ENCODE data around the gene DTX4.

DTX4 gene

GRCh38 chr11:59200423-59200746 lies 28.5 kb downstream of the DTX4 start:
- Histone ChIP-seq H3K4me3 (no peak overlapping the region), H3K27ac (no peak overlapping the region), H3K36me3 (ENCODE audit: insufficient read depth, low read length) (no peaks in the 10 kb centered on the region), H3K9ac (ENCODE audit: insufficient read length) (no peak overlapping the region), H3K9me3 (ENCODE audit: low read depth, low read length) (no peaks in the 10 kb centered on the region)
- no peak for DNase-seq (ENCODE audit: low read depth, low spot score)
- TF ChIP-seq EZH2 (IDR thresholded peaks at IDR 0.05) (no peak), POLR2AphosphoS5 (IDR thresholded peaks at IDR 0.05; ENCODE audit: borderline replicate concordance, low read depth, low read length) (no peak), FOXP2 (optimal IDR thresholded peaks at IDR 0.05; ENCODE audit: control extremely low read depth, extremely low read length, insufficient read depth) (no peak)

GRCh38 chr11:59201353-59201752 lies 29.4 kb downstream of the DTX4 start:
- Histone ChIP-seq H3K4me3 (no peak overlapping the region), H3K36me3 (ENCODE audit: insufficient read depth, low read length) (no peaks in the 10 kb centered on the region), H3K9me3 (ENCODE audit: low read depth, low read length) (no peaks in the 10 kb centered on the region), H3K9ac (ENCODE audit: insufficient read length) (no peak overlapping the region), H3K27ac (no peak overlapping the region)
- DNase-seq (ENCODE audit: low read depth, low spot score), result no peak
- TF ChIP-seq EZH2 (IDR thresholded peaks at IDR 0.05) (no peak), FOXP2 (optimal IDR thresholded peaks at IDR 0.05; ENCODE audit: control extremely low read depth, extremely low read length, insufficient read depth) (no peak), POLR2AphosphoS5 (IDR thresholded peaks at IDR 0.05; ENCODE audit: borderline replicate concordance, low read depth, low read length) (no peak)

GRCh38 chr11:59204746-59205145 lies 32.8 kb downstream of the DTX4 start:
- Histone ChIP-seq H3K27ac (no peak overlapping the region), H3K4me3 (no peak overlapping the region), H3K36me3 (ENCODE audit: insufficient read depth, low read length) (no peaks in the 10 kb centered on the region), H3K9me3 (ENCODE audit: low read depth, low read length) (no peaks in the 10 kb centered on the region), H3K9ac (ENCODE audit: insufficient read length) (no peak overlapping the region)
- no peak for TF ChIP-seq POLR2AphosphoS5 (IDR thresholded peaks at IDR 0.05; ENCODE audit: borderline replicate concordance, low read depth, low read length)
- TF ChIP-seq EZH2 (IDR thresholded peaks at IDR 0.05), result no peak
- no peak for TF ChIP-seq FOXP2 (optimal IDR thresholded peaks at IDR 0.05; ENCODE audit: control extremely low read depth, extremely low read length, insufficient read depth)
- DNase-seq (ENCODE audit: low read depth, low spot score), result no peak

- TF ChIP-seq FOXP2 (optimal IDR thresholded peaks at IDR 0.05; ENCODE audit: control extremely low read depth, extremely low read length, insufficient read depth) (no peak), POLR2AphosphoS5 (IDR thresholded peaks at IDR 0.05; ENCODE audit: borderline replicate concordance, low read depth, low read length) (no peak), EZH2 (IDR thresholded peaks at IDR 0.05) (no peak)
- Histone ChIP-seq H3K9ac (ENCODE audit: insufficient read length) (no peak overlapping the region), H3K36me3 (ENCODE audit: insufficient read depth, low read length) (no peaks in the 10 kb centered on the region), H3K27ac (no peak overlapping the region), H3K4me3 (no peak overlapping the region), H3K9me3 (ENCODE audit: low read depth, low read length) (no peaks in the 10 kb centered on the region)
- no peak for DNase-seq (ENCODE audit: low read depth, low spot score)
These were observed 33.7 kb downstream of the DTX4 start for GRCh38 chr11:59205648-59206047.

GRCh38 chr11:59206635-59207034 lies 34.7 kb downstream of the DTX4 start:
- H3K9ac ChIP-seq (ENCODE audit: insufficient read length), result no peak overlapping the region
- H3K36me3 ChIP-seq (ENCODE audit: insufficient read depth, low read length), result no peaks in the 10 kb centered on the region
- TF ChIP-seq POLR2AphosphoS5 (IDR thresholded peaks at IDR 0.05; ENCODE audit: borderline replicate concordance, low read depth, low read length) (no peak), EZH2 (IDR thresholded peaks at IDR 0.05) (no peak), FOXP2 (optimal IDR thresholded peaks at IDR 0.05; ENCODE audit: control extremely low read depth, extremely low read length, insufficient read depth) (no peak)
- no peak overlapping the region for H3K4me3 ChIP-seq
- no peak for DNase-seq (ENCODE audit: low read depth, low spot score)
- no peak overlapping the region for H3K27ac ChIP-seq
- H3K9me3 ChIP-seq (ENCODE audit: low read depth, low read length), result no peaks in the 10 kb centered on the region

GRCh38 chr11:59207988-59208451 lies 36.1 kb downstream of the DTX4 start:
- TF ChIP-seq EZH2 (IDR thresholded peaks at IDR 0.05) (no peak), POLR2AphosphoS5 (IDR thresholded peaks at IDR 0.05; ENCODE audit: borderline replicate concordance, low read depth, low read length) (no peak), FOXP2 (optimal IDR thresholded peaks at IDR 0.05; ENCODE audit: control extremely low read depth, extremely low read length, insufficient read depth) (no peak)
- Histone ChIP-seq H3K36me3 (ENCODE audit: insufficient read depth, low read length) (no peaks in the 10 kb centered on the region), H3K9me3 (ENCODE audit: low read depth, low read length) (no peaks in the 10 kb centered on the region), H3K4me3 (no peak overlapping the region), H3K9ac (ENCODE audit: insufficient read length) (no peak overlapping the region), H3K27ac (no peak overlapping the region)
- DNase-seq (ENCODE audit: low read depth, low spot score), result no peak

- H3K4me3 ChIP-seq, result no peak overlapping the region
- H3K9me3 ChIP-seq (ENCODE audit: low read depth, low read length), result no peaks in the 10 kb centered on the region
- no peak for TF ChIP-seq FOXP2 (optimal IDR thresholded peaks at IDR 0.05; ENCODE audit: control extremely low read depth, extremely low read length, insufficient read depth)
- TF ChIP-seq EZH2 (IDR thresholded peaks at IDR 0.05), result no peak
- TF ChIP-seq POLR2AphosphoS5 (IDR thresholded peaks at IDR 0.05; ENCODE audit: borderline replicate concordance, low read depth, low read length), result no peak
- H3K27ac ChIP-seq, result no peak overlapping the region
- no peaks in the 10 kb centered on the region for H3K36me3 ChIP-seq (ENCODE audit: insufficient read depth, low read length)
- DNase-seq (ENCODE audit: low read depth, low spot score), result no peak
- no peak overlapping the region for H3K9ac ChIP-seq (ENCODE audit: insufficient read length)
These were observed 37.0 kb downstream of the DTX4 start for GRCh38 chr11:59208956-59209355.

GRCh38 chr11:59212222-59212621 lies 40.3 kb downstream of the DTX4 start:
- DNase-seq (ENCODE audit: low read depth, low spot score), result no peak
- Histone ChIP-seq H3K9ac (ENCODE audit: insufficient read length) (no peak overlapping the region), H3K27ac (no peak overlapping the region), H3K4me3 (no peak overlapping the region), H3K9me3 (ENCODE audit: low read depth, low read length) (no peaks in the 10 kb centered on the region), H3K36me3 (ENCODE audit: insufficient read depth, low read length) (no peaks in the 10 kb centered on the region)
- no peak for TF ChIP-seq EZH2 (IDR thresholded peaks at IDR 0.05)

- TF ChIP-seq FOXP2 (optimal IDR thresholded peaks at IDR 0.05; ENCODE audit: control extremely low read depth, extremely low read length, insufficient read depth) (no peak), EZH2 (IDR thresholded peaks at IDR 0.05) (no peak)
- Histone ChIP-seq H3K27ac (no peak within 1 kb of the TSS), H3K36me3 (ENCODE audit: insufficient read depth, low read length) (no peaks in the 10 kb centered on the region), H3K4me3 (no peak within 1 kb of the TSS), H3K9me3 (ENCODE audit: low read depth, low read length) (no peaks in the 10 kb centered on the region), H3K9ac (ENCODE audit: insufficient read length) (no peak within 1 kb of the TSS)
- DNase-seq (ENCODE audit: low read depth, low spot score), result no peak
These were observed 41.1 kb downstream of the DTX4 start, which contains the start of gene MPEG1 for GRCh38 chr11:59212744-59213631. Gene MPEG1, minus strand, starts transcription at chr11:59212927. Its CDS starts 62 bp downstream, at chr11:59212865.
